DOHH2 (cell line): ENCODE measurements around the gene ZBTB38.

ENCODE experiments used
- H3F3A ChIP-seq: fragments of 200-600 bp; sonication (generic), shearing (Covaris generic); 2 replicates; pipeline ENCODE4 v1.6.0; 2016; ENCODE audit warnings: antibody characterized with exemption, mild to moderate bottlenecking; ENCODE audit not compliant: control insufficient read depth, insufficient read depth
- H3K27ac ChIP-seq: fragments of 200-600 bp; sonication (generic); 2 replicates; pipeline ENCODE4 v1.5.1; 2014; ENCODE audit warnings: low read depth, mild to moderate bottlenecking, low read length, moderate library complexity
- H3K27me3 ChIP-seq: fragments of 200-600 bp; sonication (generic); 2 replicates; pipeline ENCODE4 v1.6.1; 2014; ENCODE audit warnings: mild to moderate bottlenecking, low read length, mixed read lengths; ENCODE audit not compliant: control insufficient read depth
- H3K36me3 ChIP-seq: fragments of 200-600 bp; sonication (generic); 2 replicates; pipeline ENCODE4 v1.6.1; 2014; ENCODE audit warnings: mild to moderate bottlenecking, low read length, moderate library complexity, mixed read lengths; ENCODE audit not compliant: control insufficient read depth
- H3K4me1 ChIP-seq: fragments of 200-600 bp; sonication (generic); 2 replicates; pipeline ENCODE4 v1.6.1; 2014; ENCODE audit warnings: mild to moderate bottlenecking, low read length, mixed read lengths; ENCODE audit not compliant: control insufficient read depth
- H3K4me2 ChIP-seq: fragments of 200-600 bp; sonication (generic); 2 replicates; pipeline ENCODE4 v1.6.0; 2014; ENCODE audit warnings: mild to moderate bottlenecking, low read length, moderate library complexity
- H3K4me3 ChIP-seq: fragments of 200-600 bp; sonication (generic); 2 replicates; pipeline ENCODE4 v1.5.1; 2014; ENCODE audit warnings: mild to moderate bottlenecking, low read length, mixed read lengths
- H3K79me2 ChIP-seq: fragments of 200-600 bp; sonication (generic); 2 replicates; pipeline ENCODE4 v1.6.1; 2014; ENCODE audit warnings: mild to moderate bottlenecking, low read length, mixed read lengths; ENCODE audit not compliant: control insufficient read depth
- H3K9me2 ChIP-seq: fragments of 200-600 bp; sonication (generic); replicated peaks from 2 replicates; pipeline ENCODE4 v1.6.1; 2014; ENCODE audit warnings: mild to moderate bottlenecking, low read length, mixed read lengths; ENCODE audit not compliant: control insufficient read depth
- H3K9me3 ChIP-seq: fragments of 200-600 bp; sonication (generic); 2 replicates; pipeline ENCODE4 v1.6.1; 2014; ENCODE audit warnings: antibody characterized with exemption, low read length, mixed read lengths; ENCODE audit not compliant: control insufficient read depth, insufficient read depth
- H4K20me1 ChIP-seq: fragments of 200-600 bp; sonication (generic); 2 replicates; pipeline ENCODE4 v1.6.0; 2014; ENCODE audit warnings: low read depth, mild to moderate bottlenecking, antibody characterized with exemption, low read length, moderate library complexity; ENCODE audit not compliant: control insufficient read depth, insufficient read depth
- CTCF ChIP-seq: fragments of 200-600 bp; sonication (generic); IDR thresholded peaks from one replicate; pipeline ENCODE4 v1.5.1; 2014; ENCODE audit warnings: antibody characterized with exemption, mild to moderate bottlenecking, low read depth, low read length; ENCODE audit not compliant: poor library complexity, severe bottlenecking
- EZH2phosphoT487 ChIP-seq: fragments of 200-600 bp; sonication (generic); IDR thresholded peaks from 2 replicates; pipeline ENCODE4 v1.6.1; 2017; ENCODE audit warnings: borderline replicate concordance, mild to moderate bottlenecking, antibody characterized with exemption, low read length, moderate library complexity, mixed read lengths

The ZBTB38 gene

GRCh38 chr3:141365201-141365600 is 3.1 kb upstream of the ZBTB38 start:
- H3F3A ChIP-seq, result peaks cover 3% of the 10 kb centered on the region; the same call in 1 of the 2 replicates

GRCh38 chr3:141366285-141367037 is 1.8 kb upstream of the ZBTB38 start:
- Histone ChIP-seq H3K27me3 (peaks cover under 1% of the 10 kb centered on the region; the same call in 1 of the 2 replicates), H3K36me3 (no peaks in the 10 kb centered on the region), H3K9me3 (no peaks in the 10 kb centered on the region), H3K79me2 (no peaks in the 10 kb centered on the region), H3K4me3 (no peak overlapping the region), H3K4me1 (peaks cover 8% of the 10 kb centered on the region), H3K9me2 (no peaks in the 10 kb centered on the region), H4K20me1 (no peaks in the 10 kb centered on the region), H3K4me2 (no peak overlapping the region), H3K27ac (no peak overlapping the region), H3F3A (peaks cover 3% of the 10 kb centered on the region; the same call in 1 of the 2 replicates)
- TF ChIP-seq CTCF, result no peak
- TF ChIP-seq EZH2phosphoT487, result no peak

More at GRCh38 chr3:141365201-141365600, 3.1 kb upstream of the ZBTB38 start:
- Histone ChIP-seq H4K20me1 (no peaks in the 10 kb centered on the region), H3K4me3 (no peak overlapping the region), H3K36me3 (no peaks in the 10 kb centered on the region), H3K27ac (no peak overlapping the region), H3K79me2 (no peaks in the 10 kb centered on the region), H3K4me2 (no peak overlapping the region), H3K27me3 (peaks cover 3% of the 10 kb centered on the region; the same call in 1 of the 2 replicates), H3K9me2 (no peaks in the 10 kb centered on the region), H3K9me3 (no peaks in the 10 kb centered on the region), H3K4me1 (peaks cover 17% of the 10 kb centered on the region)
- TF ChIP-seq EZH2phosphoT487, result no peak
- TF ChIP-seq CTCF, result no peak

- no peak overlapping the region for H3K4me2 ChIP-seq
- no peak overlapping the region for H3K4me3 ChIP-seq
- TF ChIP-seq CTCF (no peak), EZH2phosphoT487 (no peak)
- peaks cover 8% of the 10 kb centered on the region for H3K4me1 ChIP-seq
- H3K9me2 ChIP-seq, result no peaks in the 10 kb centered on the region
- no peak overlapping the region for H3K27ac ChIP-seq
- no peaks in the 10 kb centered on the region for H3K36me3 ChIP-seq
- no peaks in the 10 kb centered on the region for H4K20me1 ChIP-seq
- H3K79me2 ChIP-seq, result no peaks in the 10 kb centered on the region
- peaks cover 3% of the 10 kb centered on the region; the same call in 1 of the 2 replicates for H3F3A ChIP-seq
- no peaks in the 10 kb centered on the region for H3K9me3 ChIP-seq
- no peaks in the 10 kb centered on the region for H3K27me3 ChIP-seq
These were observed 1.1 kb upstream of the ZBTB38 start for GRCh38 chr3:141367038-141367730.
